ENCODE measurements around the gene ZNF516.
A peak's percentile ranks its signal among the peaks of the same experiment; 100 is the strongest.
"Not testable (repeated sequence)": the region's sequence is repeated elsewhere in the genome, so short reads cannot be mapped to it uniquely, and the experiment has no call there.

Gene ZNF516

DNA sequence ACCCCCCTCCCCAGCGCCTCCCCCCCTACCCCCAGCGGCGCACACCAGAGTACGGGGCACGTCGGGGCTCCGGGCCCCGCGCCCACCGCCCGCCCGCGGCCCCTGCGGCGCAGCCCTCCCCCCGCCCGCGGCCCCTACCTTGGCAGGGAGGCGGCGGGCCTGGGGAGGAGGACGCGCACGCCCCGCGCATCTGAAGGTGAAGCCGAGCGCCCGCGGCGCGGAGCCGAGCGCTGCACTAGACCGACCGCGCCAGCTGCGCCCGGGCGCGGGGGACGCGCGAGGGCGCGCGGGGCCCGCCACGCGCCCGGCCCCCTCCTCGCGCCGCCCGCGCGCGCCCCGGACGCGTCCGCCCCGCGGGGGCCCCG, at the start of gene ZNF516:
Gene ZNF516, minus strand, starts transcription at position 237 of the 365 bp plus-strand sequence. CDS start 52,188 bp downstream, outside the sequence.
- DNase-seq (ENCODE audit: low read depth, low spot score) = no peak

DNA sequence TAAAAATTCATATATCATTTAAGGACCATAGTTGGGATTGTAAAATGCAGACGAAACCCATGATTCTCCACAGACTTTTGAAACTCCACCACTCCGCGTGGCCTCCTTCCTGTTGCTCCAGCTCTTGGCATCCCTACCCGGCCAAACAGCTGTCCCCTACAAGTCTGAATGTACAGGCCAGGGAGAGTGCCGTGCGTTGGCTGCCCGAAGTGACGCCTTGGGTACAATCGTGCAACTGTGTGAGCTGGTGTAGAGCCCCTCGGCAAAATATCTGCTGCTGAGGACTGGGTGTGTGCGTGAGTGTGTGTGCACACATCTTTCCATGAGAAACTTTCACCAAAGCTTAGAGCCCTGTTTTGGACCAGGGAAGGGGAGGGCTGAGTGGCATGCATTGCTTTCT, 43.8 kb upstream of the ZNF516 start:
- no peak for DNase-seq (ENCODE audit: low read depth, low spot score)

- no peak for DNase-seq (ENCODE audit: low read depth, low spot score)
Measured at GRCh38 chr18:76537621-76538020, 42.6 kb upstream of the ZNF516 start.

GRCh38 chr18:76536593-76536992, 41.6 kb upstream of the ZNF516 start:
- not testable (repeated sequence) for DNase-seq (ENCODE audit: low read depth, low spot score)

DNA sequence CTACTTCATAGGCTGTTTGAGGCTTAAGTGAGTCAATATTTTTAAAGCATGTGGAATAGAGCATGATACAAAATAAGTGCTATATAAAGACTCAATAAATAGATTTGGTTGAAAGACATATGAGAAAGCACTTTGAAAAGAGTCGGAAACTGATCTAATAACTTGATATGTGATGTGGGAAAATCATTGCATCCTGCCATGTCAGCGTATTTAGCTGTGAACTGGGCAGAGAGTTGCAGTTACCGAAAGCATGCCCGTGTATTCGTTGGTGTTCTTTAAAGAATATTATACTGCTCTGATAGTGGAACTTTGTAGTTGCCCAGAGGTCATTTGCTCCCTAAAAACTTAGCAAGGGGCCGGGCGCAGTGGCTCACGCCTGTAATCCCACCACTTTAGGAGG, 37.8 kb upstream of the ZNF516 start:
- no peak for DNase-seq (ENCODE audit: low read depth, low spot score)

DNA sequence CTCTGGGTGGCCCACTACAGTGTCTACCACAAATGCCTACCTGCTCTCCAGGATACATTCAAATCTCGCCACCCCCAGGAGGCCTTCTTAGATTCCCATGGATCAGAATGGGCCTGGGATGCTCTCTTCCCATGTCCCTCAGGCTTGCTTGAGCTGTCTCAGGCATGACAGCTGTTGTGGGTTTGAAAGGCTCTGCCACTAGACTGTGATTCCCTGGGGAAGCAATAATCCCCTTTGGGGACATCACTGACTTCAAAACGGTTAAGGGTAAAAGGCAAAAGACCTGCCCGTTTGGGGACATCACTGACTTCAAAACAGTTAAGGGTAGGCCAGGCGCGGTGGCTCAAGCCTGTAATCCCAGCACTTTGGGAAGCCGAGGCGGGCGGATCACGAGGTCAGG, 35.8 kb upstream of the ZNF516 start:
- no peak for DNase-seq (ENCODE audit: low read depth, low spot score)

GRCh38 chr18:76530391-76530790, 35.3 kb upstream of the ZNF516 start:
- no peak for DNase-seq (ENCODE audit: low read depth, low spot score)

DNA sequence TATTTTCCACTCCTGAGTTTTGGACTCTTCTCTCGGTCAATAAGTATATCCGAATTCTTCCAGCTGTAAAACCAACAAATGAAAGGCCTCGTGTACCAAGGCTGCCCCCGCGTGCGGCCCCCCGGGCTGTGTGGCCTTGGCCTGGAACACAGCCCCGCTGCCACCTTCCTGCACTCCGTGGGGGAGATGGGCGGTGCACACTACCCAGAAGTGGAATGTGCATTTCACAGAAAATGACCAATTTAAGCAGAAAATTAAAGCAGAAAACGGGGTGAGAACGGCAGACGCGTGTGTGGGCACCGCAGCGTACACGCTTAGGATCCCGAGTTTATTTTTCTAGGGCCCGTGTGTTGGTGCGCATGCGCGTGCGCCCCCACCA, 34.4 kb upstream of the ZNF516 start:
- no peak for DNase-seq (ENCODE audit: low read depth, low spot score)

GRCh38 chr18:76528477-76529432, 33.7 kb upstream of the ZNF516 start:
- DNase-seq (ENCODE audit: low read depth, low spot score) = peak; percentile 12

DNA sequence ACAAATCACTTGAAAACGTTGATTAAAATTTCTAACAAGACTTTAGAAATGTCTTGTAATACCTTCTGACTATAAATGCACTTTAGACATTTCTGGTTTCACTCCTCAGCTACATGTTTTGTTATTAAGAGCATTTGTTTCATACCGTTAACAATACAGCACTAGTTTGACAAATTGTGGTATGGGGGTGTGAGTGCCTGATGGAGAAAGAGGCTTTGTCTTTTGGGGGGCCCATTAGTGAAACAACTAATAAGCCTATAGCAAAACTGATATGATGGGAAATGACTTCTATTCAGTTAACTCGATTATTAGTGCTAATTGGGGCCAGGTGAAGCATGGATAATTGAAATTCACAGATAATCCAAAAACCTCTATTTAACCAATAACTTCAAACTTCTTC, 30.9 kb upstream of the ZNF516 start:
- DNase-seq (ENCODE audit: low read depth, low spot score) = no peak

- peak; percentile 34 for DNase-seq (ENCODE audit: low read depth, low spot score)
Measured at GRCh38 chr18:76524900-76525698, 30.1 kb upstream of the ZNF516 start.

DNA sequence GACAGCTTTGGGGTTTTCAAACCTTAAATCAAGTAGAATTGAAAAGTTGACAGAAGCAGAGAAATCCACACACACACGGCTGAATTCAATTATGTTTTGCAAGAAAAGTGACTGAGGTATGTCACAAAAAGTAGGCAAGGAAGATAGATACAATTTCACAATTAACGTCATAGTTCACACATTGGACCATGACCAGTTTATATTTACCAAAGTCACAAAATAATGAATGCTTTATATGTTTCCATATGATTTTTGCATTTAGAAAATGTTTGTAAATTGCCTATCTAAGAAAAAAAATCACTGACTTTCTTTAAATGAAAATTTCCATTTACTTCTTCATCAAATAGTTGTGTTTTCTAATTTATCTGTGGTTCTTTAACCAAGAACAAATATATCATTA, 29.4 kb upstream of the ZNF516 start:
- no peak for DNase-seq (ENCODE audit: low read depth, low spot score)

DNA sequence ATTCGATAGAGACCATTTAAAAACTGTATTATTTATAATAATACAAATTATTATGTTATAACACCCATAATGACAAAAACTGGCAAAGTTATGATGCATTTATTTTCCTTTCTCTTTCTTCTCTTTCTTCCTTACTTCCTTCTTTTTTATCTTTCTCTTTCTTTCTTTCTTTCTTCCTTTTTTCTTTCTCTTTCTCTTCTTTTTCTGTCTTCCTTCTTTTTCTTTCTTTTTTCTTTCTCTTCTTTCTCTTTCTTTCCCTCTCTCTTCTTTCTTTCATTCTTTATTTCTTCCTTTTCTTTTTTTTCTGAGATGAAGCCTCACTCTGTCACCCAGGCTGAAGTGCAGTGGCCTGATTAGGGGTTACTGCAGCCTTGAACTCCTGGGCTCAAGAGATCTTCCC, 27.5 kb upstream of the ZNF516 start:
- no peak for DNase-seq (ENCODE audit: low read depth, low spot score)

- DNase-seq (ENCODE audit: low read depth, low spot score) = no peak
Measured at GRCh38 chr18:76522122-76522503, 27.1 kb upstream of the ZNF516 start.

GRCh38 chr18:76521417-76522121, 26.5 kb upstream of the ZNF516 start:
- DNase-seq (ENCODE audit: low read depth, low spot score) = no peak

GRCh38 chr18:76518860-76519538, 24.0 kb upstream of the ZNF516 start:
- DNase-seq (ENCODE audit: low read depth, low spot score) = no peak

DNA sequence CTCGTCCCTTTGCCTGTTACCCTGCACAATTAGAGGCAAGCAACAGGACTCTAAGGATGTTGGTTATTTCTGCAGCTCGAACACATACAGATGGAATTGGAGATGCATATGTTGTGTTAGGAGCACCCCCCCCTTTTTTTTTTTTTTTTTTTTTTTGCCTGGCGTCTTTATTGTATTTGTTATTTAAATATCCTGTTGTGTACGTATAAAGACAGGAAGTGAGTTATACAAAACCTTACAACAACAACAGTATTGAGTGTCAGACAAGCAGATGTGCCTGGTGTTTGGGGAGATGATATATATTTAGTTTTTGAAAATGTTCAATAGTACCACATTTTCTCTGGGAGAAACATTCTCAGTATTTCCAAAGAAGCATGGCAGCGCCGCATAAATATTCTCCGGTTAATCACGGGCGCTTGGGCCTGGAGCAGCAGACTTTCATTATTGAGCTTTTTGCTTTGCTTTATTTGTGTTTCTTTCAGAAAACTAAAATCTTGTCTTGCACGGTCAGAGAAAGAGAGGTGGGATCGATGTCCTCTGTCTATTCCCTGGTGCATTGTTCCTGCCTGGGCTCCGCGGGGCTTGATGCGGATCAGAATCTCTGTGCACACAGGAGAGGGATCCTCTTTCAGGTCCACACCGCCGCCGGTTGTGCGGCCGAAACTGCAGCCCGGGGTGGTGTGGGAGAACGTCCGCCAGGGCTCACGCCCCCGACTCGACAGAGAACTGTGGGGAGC, 23.2 kb upstream of the ZNF516 start:
- DNase-seq (ENCODE audit: low read depth, low spot score) = no peak

DNA sequence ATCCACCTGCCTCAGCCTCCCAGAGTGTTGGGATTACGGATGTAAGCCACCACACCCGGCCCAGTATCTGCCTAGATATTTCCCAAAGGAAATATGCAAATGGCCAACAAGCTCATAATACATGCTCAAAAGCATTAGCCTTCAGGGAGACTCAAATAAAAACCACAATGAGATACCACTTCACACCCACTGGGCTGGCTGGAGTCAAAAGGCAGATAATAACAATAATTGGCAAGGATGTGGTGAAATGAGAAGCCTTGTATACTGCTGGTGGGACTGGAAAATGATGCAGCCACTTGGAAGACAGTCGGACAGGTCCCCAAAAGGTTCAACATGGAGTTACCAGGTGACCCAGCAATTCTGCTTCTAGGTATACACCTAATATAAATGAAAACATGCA, 20.5 kb upstream of the ZNF516 start:
- no peak for DNase-seq (ENCODE audit: low read depth, low spot score)

- no peak for DNase-seq (ENCODE audit: low read depth, low spot score)
Measured at GRCh38 chr18:76514573-76514972, 19.5 kb upstream of the ZNF516 start.

GRCh38 chr18:76507830-76508385, 12.9 kb upstream of the ZNF516 start:
- DNase-seq (ENCODE audit: low read depth, low spot score) = no peak
